Esophagus muscularis mucosa (tissue), 4 donors: ENCODE measurements around the gene TPRN. TPM values are rescaled to one million over a fixed set of nuclear protein-coding genes. Genes with fewer than 3 reads are reported as not detected.

Experiments
- DNase-seq: peaks from one replicate; pipeline ENCODE4 v3.0.0-alpha.2; 2017; ENCODE audit errors: extremely low spot score
- H3K27ac ChIP-seq, 4 donors: fragments of 200-600 bp; sonication (generic); replicated peaks in 1 of 4; 1 replicate in 3 of 4; 2 replicates in 1 of 4; pipeline ENCODE4 v1.5.1; 2016 to 2019; ENCODE audit warnings: mild to moderate bottlenecking in 1 of 4
- H3K27me3 ChIP-seq, 4 donors: fragments of 200-600 bp; sonication (generic); one replicate each; pipeline versions ENCODE4 v1.5.1 to v1.6.0; 2016 to 2019
- H3K36me3 ChIP-seq, 4 donors: fragments of 200-600 bp; sonication (generic); one replicate each; pipeline ENCODE4 v1.5.1; 2016 to 2019
- H3K4me1 ChIP-seq, 4 donors: fragments of 200-600 bp; sonication (generic); one replicate each; pipeline ENCODE4 v1.5.1; 2016 to 2019
- H3K4me3 ChIP-seq, 4 donors: fragments of 200-600 bp; sonication (generic); 1 replicate in 2 of 4; 2 replicates in 2 of 4; pipeline ENCODE4 v1.5.1; 2016 to 2019; ENCODE audit warnings: mild to moderate bottlenecking in 4 of 4, moderate library complexity in 1 of 4
- H3K9me3 ChIP-seq, 4 donors: fragments of 200-600 bp; sonication (generic); 1 replicate in 3 of 4; 2 replicates in 1 of 4; pipeline ENCODE4 v1.5.1; 2016 to 2019
- CTCF ChIP-seq, 3 experiments: fragments of 200-600 bp in 2 of 3; fragments of 450-650 bp in 1 of 3; sonication (generic) in 2 of 3; IDR thresholded peaks; one replicate each; pipeline ENCODE4 v1.5.1; 2017 to 2019; ENCODE audit warnings: antibody characterized with exemption in 3 of 3, mild to moderate bottlenecking in 2 of 3, moderate library complexity in 1 of 3
- EP300 ChIP-seq: sonication (generic); formaldehyde crosslinking; IDR thresholded peaks from one replicate; pipeline ENCODE4 v1.6.1; 2017; ENCODE audit warnings: antibody characterized with exemption
- POLR2A ChIP-seq: fragments of 450-650 bp; IDR thresholded peaks from one replicate; pipeline ENCODE4 v1.6.1; 2017; ENCODE audit warnings: antibody characterized with exemption, moderate library complexity, mild to moderate bottlenecking, low read depth
- POLR2AphosphoS5 ChIP-seq, 2 donors: sonication (generic); formaldehyde crosslinking; IDR thresholded peaks; one replicate each; pipeline ENCODE4 v1.6.1; 2017; ENCODE audit warnings: antibody characterized with exemption in 2 of 2
- WGBS: methylation state at CpG from one replicate; pipeline ENCODE4 v1.1.5; 2018; 5-methylcytosine and 5-hydroxymethylcytosine counted together
- intact Hi-C: fragments of 100-400 bp; cut with DNase I; formaldehyde crosslinking; loops from one replicate; pipeline ENCODE4 v1.15.1; 2023
- total RNA-seq, 4 donors: library from RNA; depleted of rRNA; stranded (reverse); fragments of >200 nt; gene quantifications; one replicate each; pipeline versions ENCODE4 v1.1.0 to v1.2.1, GENCODE V29; 2016

The TPRN gene
- total RNA-seq, 4 donors from 2014 or later = 4.1 to 12.6 (median 7.7) TPM

- Histone ChIP-seq H3K36me3 (peaks cover 44 to 73% (median 66%) of the 10 kb centered on the region in 4 donors), H3K4me1 (peaks cover 0 to 8% (median 3%) of the 10 kb centered on the region in 4 donors), H3K9me3 (no peaks in the 10 kb centered on the region), H3K4me3 (no peak overlapping the region), H3K27me3 (peaks cover 0 to 1% (median 0%) of the 10 kb centered on the region in 4 donors), H3K27ac (no peak overlapping the region)
- no peak for DNase-seq
- TF ChIP-seq POLR2A (no peak), EP300 (no peak), POLR2AphosphoS5 (IDR thresholded peaks at IDR 0.05) (no peak), CTCF (IDR thresholded peaks at IDR 0.05) (no peak)
- WGBS = 87% methylated on average over 15 of the region's 19 CpGs
- intact Hi-C loops = no loop called here
These were observed 21.5 kb downstream of the TPRN start for GRCh38 chr9:137178939-137179630.

GRCh38 chr9:137178201-137178938 lies 22.2 kb downstream of the TPRN start:
- WGBS = 85% methylated on average over 19 of the region's 23 CpGs
- intact Hi-C loops = no loop called here
- H3K36me3 ChIP-seq = peaks cover 37 to 66% (median 59%) of the 10 kb centered on the region in 4 donors
- no peak overlapping the region for H3K27ac ChIP-seq
- no peak for TF ChIP-seq POLR2A
- no peak for TF ChIP-seq POLR2AphosphoS5 (IDR thresholded peaks at IDR 0.05)
- no peak for TF ChIP-seq CTCF (IDR thresholded peaks at IDR 0.05)
- no peak for TF ChIP-seq EP300
- H3K4me1 ChIP-seq = peaks cover 0 to 8% (median 3%) of the 10 kb centered on the region in 4 donors
- DNase-seq = no peak
- H3K9me3 ChIP-seq = no peaks in the 10 kb centered on the region
- H3K4me3 ChIP-seq = no peak overlapping the region
- H3K27me3 ChIP-seq = peaks cover 0 to 8% (median 0%) of the 10 kb centered on the region in 4 donors

- TF ChIP-seq CTCF (IDR thresholded peaks at IDR 0.05) (peak in 2 of 3 experiments; percentile 6 to 47), EP300 (no peak), POLR2AphosphoS5 (IDR thresholded peaks at IDR 0.05) (no peak), POLR2A (no peak)
- 50% methylated on average over 12 of the region's 17 CpGs for WGBS
- H3K36me3 ChIP-seq = peaks cover 20 to 48% (median 41%) of the 10 kb centered on the region in 4 donors
- H3K4me1 ChIP-seq = peaks cover 0 to 8% (median 3%) of the 10 kb centered on the region in 4 donors
- H3K27ac ChIP-seq = no peak overlapping the region
- no peak for DNase-seq
- no peak overlapping the region for H3K4me3 ChIP-seq
- intact Hi-C loops = no loop called here
- H3K27me3 ChIP-seq = peaks cover 0 to 27% (median 0%) of the 10 kb centered on the region in 4 donors
- H3K9me3 ChIP-seq = no peaks in the 10 kb centered on the region
These were observed 24.0 kb downstream of the TPRN start for GRCh38 chr9:137176302-137177182.

GRCh38 chr9:137175345-137175961 lies 25.1 kb downstream of the TPRN start:
- intact Hi-C loops = no loop called here

More at GRCh38 chr9:137175345-137175961, 25.1 kb downstream of the TPRN start:
- TF ChIP-seq POLR2AphosphoS5 (IDR thresholded peaks at IDR 0.05) (peak in 1 of 2 donors; percentile 11), POLR2A (no peak), CTCF (IDR thresholded peaks at IDR 0.05) (no peak)
- Histone ChIP-seq H3K4me1 (peaks cover 0 to 8% (median 3%) of the 10 kb centered on the region in 4 donors), H3K9me3 (no peaks in the 10 kb centered on the region), H3K36me3 (peaks cover 11 to 37% (median 30%) of the 10 kb centered on the region in 4 donors), H3K27ac (no peak overlapping the region), H3K27me3 (peaks cover 0 to 38% (median 3%) of the 10 kb centered on the region in 4 donors), H3K4me3 (no peak overlapping the region)
- WGBS = 22% methylated on average over 15 of the region's 33 CpGs
- no peak for DNase-seq
